ENCODE data around the gene NTN3.

DNA sequence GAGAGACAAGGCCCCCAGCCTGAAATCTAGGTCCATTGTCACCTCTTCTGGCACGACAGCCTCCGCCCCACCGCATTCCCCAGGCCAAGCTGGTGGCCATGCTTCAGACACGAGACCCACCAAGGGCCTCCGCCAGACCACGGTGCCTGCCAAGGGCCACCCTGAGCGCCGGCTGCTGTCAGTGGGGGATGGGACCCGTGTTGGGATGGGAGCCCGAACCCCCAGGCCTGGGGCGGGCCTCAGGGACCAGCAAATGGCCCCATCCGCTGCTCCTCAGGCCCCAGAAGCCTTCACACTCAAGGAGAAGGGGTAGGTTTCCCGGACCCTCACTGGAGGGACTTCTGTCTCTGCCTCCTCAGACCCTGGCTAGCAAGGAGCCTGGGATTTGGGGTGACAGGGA is 10.2 kb upstream of the NTN3 start:
- TF ChIP-seq, protein P1, sequence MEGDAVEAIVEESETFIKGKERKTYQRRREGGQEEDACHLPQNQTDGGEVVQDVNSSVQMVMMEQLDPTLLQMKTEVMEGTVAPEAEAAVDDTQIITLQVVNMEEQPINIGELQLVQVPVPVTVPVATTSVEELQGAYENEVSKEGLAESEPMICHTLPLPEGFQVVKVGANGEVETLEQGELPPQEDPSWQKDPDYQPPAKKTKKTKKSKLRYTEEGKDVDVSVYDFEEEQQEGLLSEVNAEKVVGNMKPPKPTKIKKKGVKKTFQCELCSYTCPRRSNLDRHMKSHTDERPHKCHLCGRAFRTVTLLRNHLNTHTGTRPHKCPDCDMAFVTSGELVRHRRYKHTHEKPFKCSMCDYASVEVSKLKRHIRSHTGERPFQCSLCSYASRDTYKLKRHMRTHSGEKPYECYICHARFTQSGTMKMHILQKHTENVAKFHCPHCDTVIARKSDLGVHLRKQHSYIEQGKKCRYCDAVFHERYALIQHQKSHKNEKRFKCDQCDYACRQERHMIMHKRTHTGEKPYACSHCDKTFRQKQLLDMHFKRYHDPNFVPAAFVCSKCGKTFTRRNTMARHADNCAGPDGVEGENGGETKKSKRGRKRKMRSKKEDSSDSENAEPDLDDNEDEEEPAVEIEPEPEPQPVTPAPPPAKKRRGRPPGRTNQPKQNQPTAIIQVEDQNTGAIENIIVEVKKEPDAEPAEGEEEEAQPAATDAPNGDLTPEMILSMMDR (IDR thresholded peaks at IDR 0.05) = no peak
- no peak for TF ChIP-seq POLR2A (IDR thresholded peaks at IDR 0.05)
